ENCODE measurements around the gene GANC. TPM values are rescaled to one million over a fixed set of nuclear protein-coding genes. Genes with fewer than 3 reads are reported as not detected.

GANC gene
- total and polyA plus RNA-seq, 9 of the 15 experiments (the other 6 are each of a cell fraction or from before 2014, with no cell fraction given): 10.9 to 19.0 (median 14.5) TPM

- TF ChIP-seq PBX2 (CRISPR knock-in tag; IDR thresholded peaks at IDR 0.05; ENCODE audit: low read depth) (no peak), PBX2 (tag; conservative IDR thresholded peaks at IDR 0.05; ENCODE audit: low read depth) (0 out of 2 replicates have a peak, but pooled peaks have one; percentile 14), TARDBP (IDR thresholded peaks at IDR 0.05) (no peak), SMARCA4 (IDR thresholded peaks at IDR 0.05) (0 out of 2 replicates have a peak, but pooled peaks have one; percentile 23)
Observed at GRCh38 chr15:42371096-42371495, 98.1 kb downstream of the GANC start (continued).

- no peak overlapping the region for H3K27ac ChIP-seq (ENCODE audit: extremely low read depth, low read depth, low read length)
- ATAC-seq (no peak), DNase-seq (ENCODE audit: extremely low read depth in 1 of 4, low spot score in 3 of 4) (no peak), FAIRE-seq (no peak)
- H2AFZ ChIP-seq (ENCODE audit: low read depth, low read length): no peak overlapping the region
- no peaks in the 10 kb centered on the region for H4K20me1 ChIP-seq (replicated peaks; ENCODE audit: control insufficient read depth, insufficient read depth, low read length)
- no peaks in the 10 kb centered on the region for H3K4me1 ChIP-seq (replicated peaks in 1 of 2; ENCODE audit: control insufficient read depth in 2 of 2, insufficient read depth in 2 of 2, low read length in 2 of 2)
- no peak overlapping the region for H3K4me2 ChIP-seq (ENCODE audit: insufficient read depth, low read length)
- ChIA-PET POLR2A (interaction anchor here (0.6 to 1.1 kb wide), 2 partner anchors 104 to 209 kb away, joined by 3 read pairs; no protein-coding TSS in a partner anchor), CTCF (ENCODE audit: low intra/inter-chr PET ratio) (no interaction called here)
- no peaks in the 10 kb centered on the region for H3K79me2 ChIP-seq (ENCODE audit: control insufficient read depth, insufficient read depth, low read length)
- TF ChIP-seq SRSF1 (IDR thresholded peaks at IDR 0.05; ENCODE audit: low read depth, low read length) (no peak), FUS (optimal IDR thresholded peaks at IDR 0.05; ENCODE audit: low read depth, low read length) (no peak), CBFA2T3 (IDR thresholded peaks at IDR 0.05) (peak; percentile 45), ZNF444 (CRISPR knock-in tag; IDR thresholded peaks at IDR 0.05) (no peak), TEAD1 (CRISPR knock-in tag; IDR thresholded peaks at IDR 0.05) (no peak)
- WGBS (ENCODE audit: insufficient coverage, low coverage, missing lambda C conversion rate): 63% methylated on average over 1 of the region's 1 CpG
- in situ Hi-C loops (cut with MboI): no loop called here
- H3K4me3 ChIP-seq: no peak overlapping the region
- no peaks in the 10 kb centered on the region for H3K27me3 ChIP-seq (ENCODE audit: control insufficient read depth in 2 of 2, insufficient read depth in 2 of 2, low read length in 2 of 2)
- intact Hi-C loops (cut with micrococcal nuclease): no loop called here
- H3K9me3 ChIP-seq (replicated peaks; ENCODE audit: control insufficient read depth, insufficient read depth, low read depth, low read length): no peaks in the 10 kb centered on the region
- no peak overlapping the region for H3K9ac ChIP-seq (ENCODE audit: insufficient read depth in 1 of 2, low read depth in 2 of 2, low read length in 2 of 2)
- no peaks in the 10 kb centered on the region for H3K36me3 ChIP-seq (ENCODE audit: control insufficient read depth, insufficient read depth, low read length)
- no peaks in the 10 kb centered on the region for H3K9me1 ChIP-seq (ENCODE audit: control insufficient read depth, insufficient read depth, low read length)
- no TSS peak for BruUV-seq (replicated peaks)
Observed at GRCh38 chr15:42373274-42373673, 100.3 kb downstream of the GANC start.
